ENCODE data around the gene HEYL.

HEYL gene

DNA sequence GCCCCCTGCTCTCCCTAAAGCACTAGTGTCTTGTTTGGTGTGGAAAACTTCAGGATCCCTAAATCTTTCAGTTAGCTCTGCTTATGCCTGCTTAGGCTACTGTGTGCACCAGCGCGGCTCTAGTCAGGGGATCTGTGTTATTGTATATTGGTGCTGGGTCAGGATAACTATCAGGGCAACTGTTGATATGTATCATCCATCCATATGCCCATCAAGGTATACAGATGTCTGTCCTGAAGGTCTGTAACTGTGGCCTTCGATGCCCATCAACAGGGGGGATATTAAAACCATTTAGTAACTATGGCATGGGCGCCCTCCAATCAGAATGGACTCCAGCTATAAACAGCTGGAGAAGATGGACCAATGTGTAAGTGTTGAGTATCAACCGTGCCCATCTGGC is 20.1 kb upstream of the HEYL start:
- Histone ChIP-seq H2AFZ (ENCODE audit: low read depth, low read length) (no peak overlapping the region), H3K4me1 (ENCODE audit: low read length) (peaks cover 20% of the 10 kb centered on the region), H3K79me2 (ENCODE audit: low read length) (no peaks in the 10 kb centered on the region), H3K27me3 (ENCODE audit: low read depth, low read length) (no peaks in the 10 kb centered on the region), H3K4me2 (ENCODE audit: low read length) (no peak overlapping the region), H3K27ac (ENCODE audit: low read length) (no peak overlapping the region), H3K4me3 (ENCODE audit: low read length) (no peak overlapping the region), H3K9ac (ENCODE audit: low read length) (no peak overlapping the region), H4K20me1 (ENCODE audit: insufficient read depth, low read length) (no peaks in the 10 kb centered on the region), H3K9me3 (ENCODE audit: insufficient read depth, low read length) (no peaks in the 10 kb centered on the region), H3K36me3 (replicated peaks; ENCODE audit: low read depth, low read length) (no peaks in the 10 kb centered on the region)
- TF ChIP-seq, protein P1, sequence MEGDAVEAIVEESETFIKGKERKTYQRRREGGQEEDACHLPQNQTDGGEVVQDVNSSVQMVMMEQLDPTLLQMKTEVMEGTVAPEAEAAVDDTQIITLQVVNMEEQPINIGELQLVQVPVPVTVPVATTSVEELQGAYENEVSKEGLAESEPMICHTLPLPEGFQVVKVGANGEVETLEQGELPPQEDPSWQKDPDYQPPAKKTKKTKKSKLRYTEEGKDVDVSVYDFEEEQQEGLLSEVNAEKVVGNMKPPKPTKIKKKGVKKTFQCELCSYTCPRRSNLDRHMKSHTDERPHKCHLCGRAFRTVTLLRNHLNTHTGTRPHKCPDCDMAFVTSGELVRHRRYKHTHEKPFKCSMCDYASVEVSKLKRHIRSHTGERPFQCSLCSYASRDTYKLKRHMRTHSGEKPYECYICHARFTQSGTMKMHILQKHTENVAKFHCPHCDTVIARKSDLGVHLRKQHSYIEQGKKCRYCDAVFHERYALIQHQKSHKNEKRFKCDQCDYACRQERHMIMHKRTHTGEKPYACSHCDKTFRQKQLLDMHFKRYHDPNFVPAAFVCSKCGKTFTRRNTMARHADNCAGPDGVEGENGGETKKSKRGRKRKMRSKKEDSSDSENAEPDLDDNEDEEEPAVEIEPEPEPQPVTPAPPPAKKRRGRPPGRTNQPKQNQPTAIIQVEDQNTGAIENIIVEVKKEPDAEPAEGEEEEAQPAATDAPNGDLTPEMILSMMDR (IDR thresholded peaks at IDR 0.05; ENCODE audit: low read depth, low read length) = no peak
- TF ChIP-seq EZH2phosphoT487 (IDR thresholded peaks at IDR 0.05; ENCODE audit: low read depth) = no peak

DNA sequence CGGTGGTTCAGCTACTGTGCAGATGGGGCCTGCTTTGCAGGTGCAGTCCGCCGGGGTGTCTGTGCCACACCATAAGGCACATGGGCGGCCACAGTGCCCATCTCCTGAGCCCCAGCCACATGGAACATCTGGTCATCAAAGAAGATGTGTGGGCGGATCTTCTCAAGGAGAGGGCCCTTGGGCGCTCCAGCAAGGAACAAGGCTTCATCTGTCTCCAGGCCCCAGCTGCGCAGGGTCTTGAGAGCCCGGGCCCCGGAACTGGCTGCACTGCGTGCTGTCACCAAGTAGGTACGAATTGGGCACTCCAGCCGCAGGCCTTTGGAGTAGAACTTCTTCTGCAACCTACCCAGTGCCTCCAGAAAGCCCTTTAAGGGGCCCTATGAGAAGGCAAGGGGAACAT is 19.7 kb upstream of the HEYL start:
- Histone ChIP-seq H3K9me3 (ENCODE audit: insufficient read depth, low read length) (no peaks in the 10 kb centered on the region), H3K79me2 (ENCODE audit: low read length) (no peaks in the 10 kb centered on the region), H2AFZ (ENCODE audit: low read depth, low read length) (no peak overlapping the region), H3K27ac (ENCODE audit: low read length) (no peak overlapping the region), H3K4me2 (ENCODE audit: low read length) (no peak overlapping the region), H3K27me3 (ENCODE audit: low read depth, low read length) (no peaks in the 10 kb centered on the region), H3K4me1 (ENCODE audit: low read length) (peaks cover 20% of the 10 kb centered on the region), H3K36me3 (replicated peaks; ENCODE audit: low read depth, low read length) (no peaks in the 10 kb centered on the region), H4K20me1 (ENCODE audit: insufficient read depth, low read length) (no peaks in the 10 kb centered on the region), H3K9ac (ENCODE audit: low read length) (no peak overlapping the region), H3K4me3 (ENCODE audit: low read length) (no peak overlapping the region)
- TF ChIP-seq EZH2phosphoT487 (IDR thresholded peaks at IDR 0.05; ENCODE audit: low read depth) = no peak
- TF ChIP-seq, protein P1 (IDR thresholded peaks at IDR 0.05; ENCODE audit: low read depth, low read length) = no peak

DNA sequence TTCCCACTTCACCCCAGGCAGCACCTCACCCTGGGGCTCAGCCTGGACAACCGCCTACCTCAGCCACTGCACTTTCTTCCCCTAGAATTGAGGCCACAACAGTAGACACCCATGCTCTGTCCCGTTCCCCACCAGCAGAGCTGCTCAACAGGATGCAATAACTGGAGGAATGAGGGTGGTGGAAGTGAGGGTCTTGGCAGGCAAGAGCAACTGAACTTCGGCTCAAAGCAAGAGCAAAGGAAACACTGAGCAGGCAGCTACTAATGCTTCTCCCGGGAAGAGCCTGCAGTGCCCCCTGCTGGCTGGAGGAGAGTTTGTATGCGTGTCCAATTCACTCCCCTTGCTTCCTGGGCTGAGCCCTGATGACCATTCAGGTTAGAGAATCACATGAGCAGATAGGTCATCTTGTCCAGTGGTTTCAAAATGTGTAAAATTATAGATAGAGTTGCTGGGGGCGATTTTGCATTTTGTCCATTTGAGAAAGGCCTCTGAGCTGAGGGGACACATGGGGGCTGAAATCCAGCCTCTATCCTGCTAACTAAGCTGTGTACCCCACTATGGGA is 18.6 kb upstream of the HEYL start:
- no peak for TF ChIP-seq EZH2phosphoT487 (IDR thresholded peaks at IDR 0.05; ENCODE audit: low read depth)
- TF ChIP-seq, protein P1 (IDR thresholded peaks at IDR 0.05; ENCODE audit: low read depth, low read length) = peak; percentile 71
- Histone ChIP-seq H3K4me2 (ENCODE audit: low read length) (peak overlapping the region; percentile 95), H3K27ac (ENCODE audit: low read length) (no peak overlapping the region), H3K9me3 (ENCODE audit: insufficient read depth, low read length) (no peaks in the 10 kb centered on the region), H4K20me1 (ENCODE audit: insufficient read depth, low read length) (no peaks in the 10 kb centered on the region), H2AFZ (ENCODE audit: low read depth, low read length) (peak overlapping the region; percentile 96), H3K79me2 (ENCODE audit: low read length) (no peaks in the 10 kb centered on the region), H3K9ac (ENCODE audit: low read length) (peak overlapping the region; percentile 66), H3K4me1 (ENCODE audit: low read length) (peaks cover 18% of the 10 kb centered on the region), H3K36me3 (replicated peaks; ENCODE audit: low read depth, low read length) (no peaks in the 10 kb centered on the region), H3K4me3 (ENCODE audit: low read length) (peak overlapping the region; percentile 82), H3K27me3 (ENCODE audit: low read depth, low read length) (no peaks in the 10 kb centered on the region)

DNA sequence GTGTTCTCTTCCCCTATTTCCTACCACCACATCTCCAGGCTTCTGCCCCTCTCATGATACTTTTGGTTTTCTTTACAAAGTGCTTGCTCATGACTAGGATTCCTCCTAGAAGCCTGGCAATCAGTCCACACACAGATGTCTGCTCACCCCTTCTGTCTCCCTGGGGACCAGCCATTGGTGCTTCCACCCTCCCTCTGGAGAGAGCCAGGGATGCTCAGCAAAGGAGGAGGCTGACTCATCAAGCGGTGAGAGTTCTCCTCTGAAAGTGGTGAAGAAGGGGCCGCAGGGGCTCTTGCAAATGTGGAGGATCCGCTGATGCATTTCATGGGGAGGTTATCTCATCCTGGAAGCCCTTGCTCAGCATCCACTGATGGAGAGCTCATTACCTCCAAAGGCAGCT is 18.0 kb upstream of the HEYL start:
- Histone ChIP-seq H3K36me3 (replicated peaks; ENCODE audit: low read depth, low read length) (no peaks in the 10 kb centered on the region), H3K4me3 (ENCODE audit: low read length) (peak overlapping the region; percentile 82), H3K4me2 (ENCODE audit: low read length) (peak overlapping the region; percentile 95), H3K27ac (ENCODE audit: low read length) (no peak overlapping the region), H3K79me2 (ENCODE audit: low read length) (no peaks in the 10 kb centered on the region), H4K20me1 (ENCODE audit: insufficient read depth, low read length) (no peaks in the 10 kb centered on the region), H3K27me3 (ENCODE audit: low read depth, low read length) (no peaks in the 10 kb centered on the region), H3K4me1 (ENCODE audit: low read length) (peaks cover 12% of the 10 kb centered on the region), H3K9me3 (ENCODE audit: insufficient read depth, low read length) (no peaks in the 10 kb centered on the region), H2AFZ (ENCODE audit: low read depth, low read length) (no peak overlapping the region), H3K9ac (ENCODE audit: low read length) (peak overlapping the region; percentile 66)
- TF ChIP-seq, protein P1 (IDR thresholded peaks at IDR 0.05; ENCODE audit: low read depth, low read length) = no peak
- no peak for TF ChIP-seq EZH2phosphoT487 (IDR thresholded peaks at IDR 0.05; ENCODE audit: low read depth)
